HG02763 (cell line): ENCODE data around the gene HLA-DQA1.
A peak's percentile ranks its signal among the peaks of the same experiment; 100 is the strongest.
"Not testable (repeated sequence)": the region's sequence is repeated elsewhere in the genome, so short reads cannot be mapped to it uniquely, and the experiment has no call there.

Source experiments
- ATAC-seq: cut with Tn5 transposase; IDR thresholded peaks from one replicate; pipeline ENCODE4 v1.9.1; 2021; ENCODE audit warnings: mild to moderate bottlenecking, moderate library complexity; ENCODE audit not compliant: unreplicated experiment

Gene HLA-DQA1

GRCh38 chr6:32637219-32637880 lies at the start of gene HLA-DQA1:
TSS of gene HLA-DQA1 (plus strand) at chr6:32637406. CDS start at chr6:32637459, 53 bp downstream.
- ATAC-seq, result no peak

- ATAC-seq, result no peak
These were observed 49.0 kb upstream of the HLA-DQA1 start for GRCh38 chr6:32588156-32588555.

GRCh38 chr6:32589596-32590449 lies 47.4 kb upstream of the HLA-DQA1 start, which contains the start of gene HLA-DRB1:
TSS of gene HLA-DRB1 (minus strand) at chr6:32589848. CDS start at chr6:32589742, 106 bp downstream.
- peak; percentile 94 for ATAC-seq

- ATAC-seq, result not testable (repeated sequence)
These were observed 46.5 kb upstream of the HLA-DQA1 start for GRCh38 chr6:32590713-32591112.

- ATAC-seq, result no peak
These were observed 40.2 kb upstream of the HLA-DQA1 start for GRCh38 chr6:32597024-32597423.

- no peak for ATAC-seq
These were observed 34.8 kb upstream of the HLA-DQA1 start for GRCh38 chr6:32602383-32602782.

GRCh38 chr6:32603222-32603621 lies 34.0 kb upstream of the HLA-DQA1 start:
- ATAC-seq, result no peak

- ATAC-seq, result no peak
These were observed 33.3 kb upstream of the HLA-DQA1 start for GRCh38 chr6:32603888-32604287.

GRCh38 chr6:32604434-32604877 lies 32.8 kb upstream of the HLA-DQA1 start:
- no peak for ATAC-seq

- no peak for ATAC-seq
These were observed 29.8 kb upstream of the HLA-DQA1 start for GRCh38 chr6:32607263-32607987.

- ATAC-seq, result no peak
These were observed 29.3 kb upstream of the HLA-DQA1 start for GRCh38 chr6:32607988-32608298.

GRCh38 chr6:32608362-32608761 lies 28.8 kb upstream of the HLA-DQA1 start:
- ATAC-seq, result no peak

- no peak for ATAC-seq
These were observed 27.8 kb upstream of the HLA-DQA1 start for GRCh38 chr6:32609391-32609730.

GRCh38 chr6:32609731-32610640 lies 27.2 kb upstream of the HLA-DQA1 start:
- ATAC-seq, result peak; percentile 85

GRCh38 chr6:32610682-32611296 lies 26.4 kb upstream of the HLA-DQA1 start:
- ATAC-seq, result no peak

- no peak for ATAC-seq
These were observed 23.7 kb upstream of the HLA-DQA1 start for GRCh38 chr6:32613475-32613874.

GRCh38 chr6:32614366-32615081 lies 22.7 kb upstream of the HLA-DQA1 start:
- ATAC-seq, result no peak

- ATAC-seq, result no peak
These were observed 21.2 kb upstream of the HLA-DQA1 start for GRCh38 chr6:32615885-32616532.

GRCh38 chr6:32617751-32618150 lies 19.5 kb upstream of the HLA-DQA1 start:
- no peak for ATAC-seq
